ENCODE measurements around the gene DHX40. TPM values are rescaled to one million over a fixed set of nuclear protein-coding genes. Genes with fewer than 3 reads are reported as not detected.
A peak's percentile ranks its signal among the peaks of the same experiment; 100 is the strongest.
"Not testable (repeated sequence)": the region's sequence is repeated elsewhere in the genome, so short reads cannot be mapped to it uniquely, and the experiment has no call there.

Gene DHX40
- total RNA-seq, 1 experiment from 2014 or later = 16.9 TPM

DNA sequence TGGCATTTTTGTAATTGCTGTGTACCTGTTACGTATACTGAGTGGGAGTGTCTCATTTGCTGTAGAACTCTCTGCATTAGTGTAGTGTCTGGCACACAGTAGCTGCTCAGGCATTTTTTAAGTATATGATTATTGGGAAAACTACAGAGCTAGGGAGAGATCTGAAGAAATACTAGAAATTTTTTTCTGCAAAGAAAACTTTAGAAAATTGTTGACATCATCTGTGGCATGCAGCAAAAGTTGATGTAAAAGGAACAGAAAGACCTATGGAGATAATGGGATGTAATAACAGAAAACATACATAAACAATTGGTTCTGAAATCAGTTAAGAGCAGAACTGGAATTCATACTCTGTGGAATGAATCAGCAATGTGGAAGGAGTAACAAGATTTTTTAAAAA is 65.9 kb downstream of the DHX40 start:
- DNase-seq (ENCODE audit: low spot score) = no peak

DNA sequence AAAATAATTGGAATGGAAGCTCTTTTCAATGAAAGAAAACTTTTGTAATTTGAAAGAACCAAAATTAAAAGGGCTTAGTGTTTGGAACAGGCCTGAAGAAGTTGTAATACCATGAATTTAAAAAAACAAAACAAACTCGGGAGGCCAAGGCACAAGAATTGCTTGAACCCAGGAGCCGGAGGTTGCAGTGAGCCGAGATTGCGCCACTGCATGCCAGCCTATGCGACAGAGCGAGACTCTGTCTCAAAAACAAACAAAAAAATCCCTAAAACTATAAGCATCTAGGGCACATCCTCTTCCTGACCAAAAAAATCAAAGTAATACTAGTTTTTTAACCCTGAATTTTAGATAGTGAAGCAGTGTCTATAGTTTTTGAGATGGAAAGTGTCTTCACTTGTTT is 67.0 kb downstream of the DHX40 start:
- DNase-seq (ENCODE audit: low spot score) = no peak

DNA sequence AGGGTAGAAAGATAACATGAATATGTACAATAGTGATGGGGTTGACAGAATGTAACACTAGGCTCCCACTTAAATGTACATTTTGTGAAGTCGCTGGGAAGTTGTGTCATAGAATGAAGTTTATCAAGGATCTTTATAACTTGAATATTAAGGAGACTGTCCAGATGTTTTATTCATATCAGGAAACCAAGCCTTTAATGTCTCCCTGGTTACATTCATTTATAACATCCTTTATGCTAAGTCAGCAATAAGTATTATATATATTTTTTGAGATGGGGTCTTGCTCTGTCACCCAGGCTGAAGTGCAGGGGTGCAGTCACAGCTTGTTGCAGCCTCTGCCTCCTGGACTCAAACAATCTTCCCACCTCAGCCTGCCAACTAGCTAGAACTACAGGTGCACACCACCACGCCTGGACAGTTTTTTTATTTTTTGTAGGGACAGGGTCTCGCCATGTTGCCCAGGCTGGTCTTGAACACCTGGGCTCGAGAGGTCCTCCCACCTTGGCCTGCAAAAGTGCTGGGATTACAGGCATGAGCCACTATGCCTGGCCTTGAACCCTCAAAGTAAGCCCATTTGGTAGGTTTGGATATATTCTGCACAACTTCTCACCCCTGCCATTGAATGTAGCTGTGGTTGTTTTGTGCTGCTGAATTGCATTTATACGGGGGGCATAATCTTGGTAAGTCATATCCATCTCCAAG is 68.4 kb downstream of the DHX40 start:
- no peak for DNase-seq (ENCODE audit: low spot score)

DNA sequence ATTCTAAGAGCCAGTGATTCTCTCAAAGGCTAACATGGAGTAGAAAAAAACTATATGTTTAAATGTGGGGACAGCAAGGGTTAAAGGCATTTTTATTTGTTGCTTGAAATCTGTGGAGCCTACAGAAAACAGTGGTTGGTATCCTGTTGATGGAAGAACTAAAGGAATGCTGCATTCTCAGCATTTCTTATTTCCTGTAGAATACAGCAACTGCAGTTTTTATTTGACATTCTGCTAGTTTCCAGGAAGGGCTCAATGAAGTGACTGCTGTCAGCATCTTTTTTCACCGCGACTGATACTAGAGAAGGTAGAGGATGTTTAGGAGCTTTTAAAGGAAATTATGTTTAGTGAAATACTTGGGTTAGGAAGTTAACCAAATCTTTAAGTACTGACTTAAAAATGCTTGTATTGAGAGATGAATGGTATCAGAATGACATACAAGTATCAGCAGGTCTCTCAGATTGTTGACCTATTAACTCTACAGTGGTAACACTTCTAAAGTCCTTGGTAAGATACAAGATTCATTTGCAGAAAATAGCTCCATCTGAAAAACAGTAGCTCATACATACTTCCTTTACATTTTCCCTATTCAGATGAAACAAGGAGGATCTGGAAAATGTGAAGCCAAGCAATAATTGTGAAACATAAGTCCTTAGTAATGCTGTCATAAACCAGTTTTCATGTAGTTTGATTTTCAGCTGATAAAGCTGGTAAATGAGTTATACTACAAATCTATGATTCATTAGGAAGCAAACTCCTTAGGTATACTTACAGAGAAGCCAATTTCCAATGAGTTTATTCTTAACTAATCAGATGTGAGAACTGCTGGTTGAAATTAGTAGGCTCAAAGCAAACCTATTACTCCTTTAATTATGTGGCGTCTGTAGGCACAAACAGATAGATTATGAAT is 69.5 kb downstream of the DHX40 start:
- no peak for DNase-seq (ENCODE audit: low spot score)

DNA sequence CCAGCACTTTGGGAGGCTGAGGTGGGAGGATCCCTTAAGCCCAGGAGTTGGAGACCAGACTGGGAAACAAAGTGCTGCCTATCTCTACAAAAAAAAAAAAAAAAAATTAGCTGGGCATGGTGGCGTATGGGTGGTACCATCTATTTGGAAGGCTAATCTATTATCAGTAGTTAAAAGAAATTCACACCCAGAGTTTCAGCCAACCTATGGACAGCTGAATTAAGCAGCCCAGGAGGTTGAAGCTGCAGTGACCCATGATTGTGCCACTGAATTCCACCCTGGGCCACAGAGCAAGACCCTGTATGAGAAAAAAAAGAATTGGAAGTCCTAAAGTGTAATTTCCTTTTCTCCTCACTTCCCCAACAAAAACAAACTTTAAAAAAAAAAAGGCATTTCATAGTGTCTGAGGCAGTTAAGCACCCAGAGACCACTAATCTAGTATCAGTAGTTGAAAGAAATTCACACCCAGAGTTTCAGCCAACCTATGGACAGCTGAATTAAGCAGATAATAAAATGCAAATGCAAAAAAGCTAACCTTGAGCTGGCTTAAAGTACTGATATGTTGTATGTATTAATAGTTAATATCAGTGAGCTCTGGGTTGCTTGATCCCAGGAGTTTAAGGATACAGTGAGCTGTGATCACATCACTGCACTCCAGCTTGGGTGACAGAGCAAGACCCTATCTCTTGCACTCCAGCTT is 72.4 kb downstream of the DHX40 start:
- no peak for DNase-seq (ENCODE audit: low spot score)

DNA sequence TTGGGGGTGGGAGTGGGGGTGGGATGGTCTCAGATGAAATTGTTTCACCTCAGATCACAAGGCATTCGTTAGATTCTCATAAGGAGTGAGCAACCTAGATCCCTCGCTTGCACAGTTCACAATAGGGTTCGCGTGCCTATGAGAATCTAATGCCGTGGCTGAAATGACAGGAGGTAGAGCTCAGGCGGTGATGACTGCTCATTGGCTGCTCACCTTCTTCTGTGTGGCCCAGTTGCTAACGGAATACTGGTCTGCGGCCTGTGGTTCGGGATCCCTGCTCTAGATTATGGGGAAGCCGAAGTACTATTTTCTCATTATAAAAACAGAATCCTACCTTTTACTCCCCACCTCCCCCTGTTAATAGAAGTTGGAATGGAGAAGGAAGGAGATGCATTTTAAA is 73.1 kb downstream of the DHX40 start:
- no peak for DNase-seq (ENCODE audit: low spot score)

DNA sequence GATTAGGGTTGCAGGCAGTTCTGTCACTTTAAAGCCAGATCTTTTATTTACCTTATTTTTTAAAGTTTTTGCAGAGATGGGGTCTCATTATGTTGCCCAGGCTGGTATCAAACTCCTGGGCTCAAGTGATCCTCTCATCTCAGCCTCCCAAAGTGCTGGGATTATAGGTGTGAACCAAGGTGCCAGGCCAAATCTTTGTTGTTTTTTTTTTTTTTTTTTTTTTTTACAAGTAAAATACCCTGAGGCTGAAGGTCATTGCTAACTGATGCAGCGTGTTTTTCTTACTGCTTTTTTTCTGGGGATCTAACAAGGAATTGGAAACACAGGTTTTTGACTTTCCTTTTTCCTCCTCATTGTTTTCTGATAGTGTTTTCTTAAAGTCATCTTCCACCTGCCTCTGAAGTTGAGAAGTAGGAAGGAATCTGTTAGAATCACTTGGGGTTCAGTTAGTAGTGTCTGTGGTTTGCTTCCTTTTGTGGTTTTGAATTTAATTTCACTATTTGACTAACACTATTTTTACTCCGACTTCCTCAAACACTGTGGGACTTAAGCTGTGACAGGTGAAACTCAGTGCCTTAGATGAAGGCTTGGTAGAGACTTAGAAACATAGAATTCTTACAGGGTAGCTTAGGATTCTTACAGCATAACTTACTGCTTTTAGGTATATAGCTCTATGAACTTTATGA is 76.5 kb downstream of the DHX40 start:
- peak; percentile 50 for DNase-seq (ENCODE audit: low spot score)

DNA sequence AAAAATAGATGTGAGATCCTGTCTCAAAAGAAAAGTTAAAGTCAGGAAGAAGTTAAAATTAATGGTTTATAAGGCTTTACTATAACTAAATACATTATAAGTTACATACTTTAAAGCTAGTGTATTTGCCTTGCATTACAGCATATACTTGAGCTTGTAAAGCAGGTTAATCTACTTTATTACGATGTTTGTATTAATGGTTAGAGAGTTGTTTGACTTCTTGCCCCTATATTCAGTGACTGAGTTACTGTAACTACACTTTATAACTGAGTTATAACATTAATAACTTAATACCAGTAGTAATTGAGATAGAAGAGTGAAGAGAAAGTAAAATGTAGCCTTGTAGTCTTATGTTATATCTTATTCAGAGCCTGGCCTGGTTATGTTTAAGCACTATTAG is 77.2 kb downstream of the DHX40 start:
- DNase-seq (ENCODE audit: low spot score) = peak; percentile 34

DNA sequence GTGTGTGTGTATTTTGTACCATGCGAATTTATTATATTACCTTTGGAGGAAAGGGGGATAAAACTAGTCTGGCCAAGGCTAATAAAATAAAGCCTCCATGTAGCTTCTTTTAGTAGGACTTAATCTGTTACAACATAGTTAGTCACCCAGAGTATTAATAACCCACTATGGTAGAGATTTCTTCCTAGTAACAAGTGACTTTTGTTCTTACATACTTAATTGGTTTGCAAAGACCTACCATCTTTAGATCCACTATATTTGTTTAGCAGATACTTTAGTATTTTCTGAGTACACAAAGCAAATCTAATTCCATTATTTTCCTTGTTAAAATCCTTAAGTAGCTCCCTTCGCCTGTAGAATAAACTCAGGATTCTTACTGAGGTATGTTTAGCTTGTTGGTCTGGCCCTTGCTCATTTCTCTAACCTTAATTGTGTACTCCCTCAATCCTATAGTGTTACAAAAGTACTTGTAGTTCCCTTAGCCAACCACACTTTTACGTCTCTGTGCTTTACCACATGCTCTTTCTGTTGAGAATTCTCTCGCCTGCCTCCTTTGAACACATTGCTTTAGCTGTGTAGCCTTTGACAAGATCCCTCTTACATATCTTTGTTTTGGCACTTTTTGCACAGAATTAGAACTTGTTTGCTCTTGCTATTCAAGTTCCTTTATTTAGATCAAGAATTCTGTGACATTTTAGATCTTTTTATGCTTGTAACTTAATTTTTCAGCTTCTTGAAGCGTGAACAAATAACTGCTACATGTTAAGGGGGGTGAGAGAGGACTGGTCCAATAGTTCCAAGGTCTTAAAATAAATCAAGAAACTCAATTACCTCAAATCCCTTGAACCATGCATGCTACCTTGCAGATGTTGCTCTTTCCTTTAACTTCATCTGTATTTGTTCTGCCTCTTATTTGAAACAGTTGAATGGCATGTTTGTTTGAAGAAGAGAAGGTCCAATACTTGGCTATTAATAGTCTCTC is 78.0 kb downstream of the DHX40 start:
- DNase-seq (ENCODE audit: low spot score) = peak; percentile 23

DNA sequence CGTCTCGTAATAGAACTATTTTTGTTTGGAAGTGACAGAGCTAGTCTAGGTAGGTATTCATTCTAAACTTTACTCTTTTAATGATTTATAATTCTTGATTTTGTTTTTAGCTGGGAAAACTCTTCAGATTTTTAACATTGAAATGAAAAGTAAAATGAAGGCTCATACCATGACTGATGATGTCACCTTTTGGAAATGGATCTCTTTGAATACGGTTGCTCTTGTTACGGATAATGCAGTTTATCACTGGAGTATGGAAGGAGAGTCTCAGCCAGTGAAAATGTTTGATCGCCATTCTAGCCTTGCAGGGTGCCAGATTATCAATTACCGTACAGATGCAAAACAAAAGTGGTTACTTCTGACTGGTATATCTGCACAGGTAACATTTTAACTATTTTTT is 81.9 kb downstream of the DHX40 start:
- no peak for DNase-seq (ENCODE audit: low spot score)

DNA sequence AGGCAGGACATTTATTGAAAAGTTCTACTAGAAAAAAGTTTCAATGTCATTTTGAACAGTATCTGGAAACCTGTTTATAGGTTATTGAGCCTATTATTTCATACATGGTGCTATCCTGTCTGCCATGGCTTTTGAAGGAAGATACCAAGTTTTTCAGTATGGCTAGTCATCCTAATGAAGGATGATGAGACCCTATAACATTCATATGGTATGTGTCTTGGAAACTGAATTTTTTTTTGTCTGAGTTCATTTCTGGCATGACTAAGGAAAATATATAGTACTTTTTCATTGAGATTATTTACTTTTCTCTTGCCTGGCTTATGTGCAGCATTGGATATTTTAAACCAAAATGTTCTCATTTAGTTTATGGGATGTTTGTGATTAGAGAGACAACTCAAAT is 84.5 kb downstream of the DHX40 start:
- no peak for DNase-seq (ENCODE audit: low spot score)

DNA sequence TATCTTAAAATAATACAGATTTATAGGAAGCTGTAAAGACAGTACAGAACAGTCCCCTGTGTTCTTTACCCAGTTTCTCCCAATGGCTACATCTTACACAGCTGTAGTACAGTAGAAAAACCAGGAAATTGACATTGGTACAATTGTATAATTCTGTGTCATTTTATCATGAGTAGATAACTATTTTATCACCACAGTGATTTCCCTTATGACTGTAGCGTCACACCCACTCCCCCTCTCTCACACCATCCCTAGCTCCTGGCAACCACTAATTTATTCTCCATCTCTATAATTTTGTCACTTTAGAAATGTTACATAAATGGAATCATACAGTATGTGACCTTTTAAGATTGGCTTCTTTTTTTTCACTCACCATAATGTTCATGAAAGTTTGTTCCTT is 85.2 kb downstream of the DHX40 start:
- no peak for DNase-seq (ENCODE audit: low spot score)

DNA sequence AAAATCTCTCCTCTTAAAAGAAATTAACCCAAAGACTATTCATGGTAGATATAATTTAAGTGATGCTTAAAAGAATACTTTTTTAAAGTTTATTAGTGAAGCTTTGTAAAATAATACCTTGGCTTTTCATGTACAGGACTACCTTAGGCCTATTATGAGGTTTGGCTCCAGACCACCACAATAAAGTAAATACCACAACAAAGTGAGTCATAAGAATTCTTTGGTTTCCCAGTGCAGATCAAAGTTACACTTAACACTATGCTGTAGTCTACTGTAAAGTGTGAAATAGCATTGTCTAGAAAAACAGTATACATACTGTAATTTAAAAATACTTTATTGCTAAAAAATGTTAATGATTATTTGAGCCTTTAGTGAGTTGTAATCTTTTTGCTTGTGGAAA is 85.9 kb downstream of the DHX40 start:
- no peak for DNase-seq (ENCODE audit: low spot score)

DNA sequence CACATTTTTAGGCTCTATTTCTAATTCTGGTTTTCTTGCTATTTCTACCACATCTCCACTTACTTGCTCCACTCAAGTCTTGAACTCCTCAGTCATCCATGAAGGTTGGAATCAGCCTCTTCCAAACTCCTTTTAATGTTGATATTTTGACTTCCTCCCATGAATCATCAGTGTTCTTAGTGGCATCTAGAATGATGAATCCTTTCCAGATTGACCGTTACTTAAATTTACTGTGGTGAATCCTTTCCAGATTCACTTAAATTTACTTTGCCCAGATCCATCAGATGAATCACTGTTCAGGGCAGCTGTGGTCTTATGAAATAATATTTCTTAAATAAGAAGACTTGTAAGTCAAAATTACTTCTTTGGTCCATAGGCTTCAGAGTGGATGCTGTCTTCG is 86.7 kb downstream of the DHX40 start:
- DNase-seq (ENCODE audit: low spot score) = no peak

DNA sequence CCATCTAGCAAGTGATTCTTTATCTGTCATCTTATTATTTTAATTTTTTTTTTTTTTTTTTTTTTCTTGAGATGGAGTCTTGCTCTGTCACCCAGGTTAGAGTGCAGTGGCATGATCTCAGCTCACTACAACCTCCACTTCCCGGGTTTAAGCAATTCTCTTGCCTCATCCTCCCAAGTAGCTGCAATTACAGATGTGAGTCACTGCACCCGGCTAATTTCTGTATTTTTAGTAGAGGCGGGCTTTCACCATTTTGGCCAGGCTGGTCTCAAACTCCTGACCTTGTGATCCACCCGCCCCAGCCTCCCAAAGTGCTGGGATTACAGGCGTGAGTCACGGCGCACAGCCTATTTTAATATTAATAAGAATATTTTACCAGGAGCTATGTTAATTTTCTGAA is 91.2 kb downstream of the DHX40 start:
- not testable (repeated sequence) for DNase-seq (ENCODE audit: low spot score)

Small RNA genes lying within 50 kb of the gene (small RNA-seq; reads per million reads assigned to genes)
- gene RNU4-13P = 0.36 reads per million

Other genes starting within 250 kb of the DHX40 start
- 10.9 and 13.4 TPM in 2 replicates for gene YPEL2, start 234.0 kb upstream of the DHX40 start, total RNA-seq (2014; rRNA removed; shearing (Covaris generic))
- gene CLTC, start 54.3 kb downstream of the DHX40 start, total RNA-seq (2014; rRNA removed; shearing (Covaris generic)) = 78.9 and 92.0 TPM in 2 replicates
- gene PTRH2, start 141.8 kb downstream of the DHX40 start, total RNA-seq (2014; rRNA removed; shearing (Covaris generic)) = 36.4 and 38.9 TPM in 2 replicates
- 194 and 223 TPM in 2 replicates for gene VMP1, start 142.0 kb downstream of the DHX40 start, total RNA-seq (2014; rRNA removed; shearing (Covaris generic))

Measured in HT-29 (cell line).